NCI-H2227 (cell line): ENCODE results near the gene ABCC1.
"Not testable (repeated sequence)": the region's sequence is repeated elsewhere in the genome, so short reads cannot be mapped to it uniquely, and the experiment has no call there.

Source experiments
- DNase-seq: peaks from one replicate; lab custom pipeline; 2025; ENCODE audit not compliant: unreplicated experiment; lab: John Stamatoyannopoulos, UW

Gene ABCC1

GRCh38 chr16:15966420-15966819 is 17.0 kb downstream of the ABCC1 start:
- no peak for DNase-seq

DNA sequence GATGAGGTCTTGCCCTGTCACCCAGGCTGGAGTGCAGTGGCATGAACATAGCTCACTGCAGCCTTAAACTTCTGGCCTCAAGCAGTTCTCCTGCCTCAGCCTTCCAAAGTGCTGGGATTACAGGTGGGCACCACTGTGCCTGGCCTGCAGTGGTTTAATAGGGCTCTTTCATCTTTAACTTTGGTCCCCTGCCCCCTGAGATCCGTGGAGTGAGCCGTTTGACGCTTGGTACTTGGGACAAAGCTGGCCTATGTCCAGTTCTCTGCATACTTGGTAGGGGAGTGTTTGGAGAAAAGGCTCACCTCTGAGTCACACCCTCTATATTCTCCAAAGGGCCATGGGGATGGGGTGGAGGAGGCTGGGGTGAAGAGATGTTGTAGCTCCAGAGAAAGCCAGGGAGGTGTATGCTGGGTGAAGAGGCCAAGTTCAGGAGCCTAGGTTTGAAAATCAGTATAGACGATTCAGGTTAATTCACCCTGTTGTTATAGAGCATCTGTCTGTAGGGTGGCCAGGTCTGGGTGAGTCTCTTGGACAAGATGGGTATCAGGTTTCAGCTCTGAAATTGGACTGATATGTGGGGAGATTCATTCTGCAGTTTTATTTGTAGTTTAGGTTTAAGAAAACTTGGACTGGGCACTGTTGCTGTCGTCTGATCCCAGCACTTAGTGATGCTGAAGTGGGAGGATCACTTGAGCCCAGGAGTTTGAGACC is 17.6 kb downstream of the ABCC1 start:
- DNase-seq: no peak

DNA sequence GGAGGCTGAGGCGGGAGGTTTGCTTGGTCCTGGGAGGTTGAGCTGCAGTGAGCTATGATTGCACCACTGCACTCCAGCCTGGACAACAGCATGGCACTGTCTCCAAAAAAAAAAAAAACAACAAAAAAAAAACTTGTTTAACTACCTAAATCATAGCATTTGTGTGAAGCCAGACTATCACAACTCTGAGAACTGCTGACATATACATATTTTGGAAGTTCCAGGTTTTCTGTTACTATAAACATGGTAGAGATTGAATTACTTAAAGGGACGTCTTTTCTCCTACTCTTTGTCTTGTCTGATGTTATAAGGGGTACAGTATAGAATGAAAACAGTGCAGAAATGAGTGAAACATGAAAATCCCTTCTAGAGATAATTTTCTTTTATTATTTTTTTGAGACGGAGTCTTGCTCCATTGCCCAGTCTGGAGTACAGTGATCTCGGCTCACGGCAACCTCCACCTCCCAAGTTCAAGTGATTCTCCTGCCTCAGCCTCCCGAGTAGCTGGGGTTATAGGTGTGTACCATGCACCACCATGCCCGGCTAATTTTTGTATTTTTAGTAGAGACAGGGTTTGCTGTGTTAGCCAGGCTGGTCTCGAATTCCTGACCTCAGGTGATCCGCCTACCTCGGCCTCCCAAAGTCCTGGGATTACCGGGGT is 18.4 kb downstream of the ABCC1 start:
- no peak for DNase-seq

GRCh38 chr16:15970202-15970601 is 20.8 kb downstream of the ABCC1 start:
- peak; percentile 38 for DNase-seq

GRCh38 chr16:15970743-15971439 is 21.5 kb downstream of the ABCC1 start:
- no peak for DNase-seq

DNA sequence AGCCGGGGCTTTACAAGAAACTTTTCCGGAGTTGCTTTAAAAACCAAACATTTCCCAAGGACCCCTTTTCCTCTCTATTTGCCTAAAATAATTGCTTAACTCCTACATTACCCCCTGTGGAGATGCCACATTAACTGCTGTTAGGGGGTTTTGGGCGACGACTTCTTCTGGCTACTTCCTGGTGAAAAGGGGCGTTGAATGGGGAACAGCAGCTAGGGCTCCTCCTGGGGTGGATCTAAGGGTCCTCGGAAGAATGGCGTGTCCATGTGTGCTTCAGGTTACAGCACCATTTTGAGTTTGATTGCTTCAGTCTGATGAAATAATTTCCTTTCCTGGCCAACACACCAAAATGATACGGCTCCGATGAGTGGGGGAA is 22.0 kb downstream of the ABCC1 start:
- no peak for DNase-seq

DNA sequence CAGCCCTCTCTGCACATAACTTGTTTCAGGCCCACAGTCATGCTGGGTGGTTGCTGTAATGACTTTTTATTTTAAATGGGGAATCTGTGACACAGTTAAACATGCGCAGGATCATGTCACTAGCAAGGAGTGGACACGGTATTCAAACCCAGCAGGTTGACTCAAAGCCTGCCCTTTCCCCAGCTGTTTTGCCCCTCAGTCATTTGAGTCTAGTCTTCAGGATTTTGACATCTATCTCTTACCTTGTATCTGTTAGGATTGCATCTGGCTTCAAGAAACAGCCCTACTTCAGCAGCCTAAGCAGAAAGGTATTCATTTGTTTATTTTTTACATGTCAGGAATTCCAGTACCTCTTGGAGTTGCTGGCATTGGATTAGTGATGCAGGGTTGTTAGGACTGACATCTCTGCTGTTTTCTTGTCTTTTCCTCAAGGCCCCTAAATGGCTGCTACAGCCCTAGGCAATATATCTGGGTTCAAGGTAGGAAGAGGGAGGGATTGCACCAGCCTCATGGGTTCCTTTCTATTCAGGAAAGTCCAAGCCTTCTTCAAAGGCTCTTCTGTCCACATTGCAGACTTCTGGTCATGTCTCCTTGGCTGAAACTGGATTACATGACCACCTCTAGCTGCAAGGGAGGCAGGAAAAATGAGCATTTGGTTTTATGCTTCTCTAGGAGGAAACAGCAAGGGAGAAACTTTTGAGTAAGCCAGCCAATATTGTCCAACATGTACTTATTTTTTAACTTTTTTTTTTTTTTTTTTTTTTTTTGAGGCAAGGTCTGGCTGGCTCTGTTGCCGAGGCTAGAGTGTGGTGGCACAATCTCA is 22.8 kb downstream of the ABCC1 start:
- DNase-seq: no peak

GRCh38 chr16:15973421-15973820 is 24.0 kb downstream of the ABCC1 start:
- no peak for DNase-seq

DNA sequence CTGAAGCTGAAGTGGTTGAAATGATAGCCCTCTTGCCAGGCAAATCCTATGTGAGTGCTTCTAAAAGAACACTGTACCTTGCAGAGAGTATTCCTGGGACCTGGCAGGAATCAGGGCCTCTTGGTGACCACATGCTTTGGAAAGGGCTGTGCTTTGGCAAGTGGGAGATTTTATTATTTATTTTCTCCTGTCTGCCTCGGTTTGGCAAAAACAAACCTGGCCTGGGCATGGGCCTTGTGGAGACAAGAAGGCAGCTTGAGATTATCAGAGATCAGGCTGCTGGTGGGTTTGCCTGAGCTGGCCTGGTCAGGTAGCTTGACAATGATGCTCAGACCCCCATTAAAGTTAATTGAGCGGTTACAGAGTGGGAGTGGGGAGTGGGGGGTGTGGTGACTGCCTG is 24.6 kb downstream of the ABCC1 start:
- DNase-seq: no peak

- DNase-seq: no peak
Observed at GRCh38 chr16:15975172-15975571, 25.8 kb downstream of the ABCC1 start.

- no peak for DNase-seq
Observed at GRCh38 chr16:15976225-15976812, 26.9 kb downstream of the ABCC1 start.

DNA sequence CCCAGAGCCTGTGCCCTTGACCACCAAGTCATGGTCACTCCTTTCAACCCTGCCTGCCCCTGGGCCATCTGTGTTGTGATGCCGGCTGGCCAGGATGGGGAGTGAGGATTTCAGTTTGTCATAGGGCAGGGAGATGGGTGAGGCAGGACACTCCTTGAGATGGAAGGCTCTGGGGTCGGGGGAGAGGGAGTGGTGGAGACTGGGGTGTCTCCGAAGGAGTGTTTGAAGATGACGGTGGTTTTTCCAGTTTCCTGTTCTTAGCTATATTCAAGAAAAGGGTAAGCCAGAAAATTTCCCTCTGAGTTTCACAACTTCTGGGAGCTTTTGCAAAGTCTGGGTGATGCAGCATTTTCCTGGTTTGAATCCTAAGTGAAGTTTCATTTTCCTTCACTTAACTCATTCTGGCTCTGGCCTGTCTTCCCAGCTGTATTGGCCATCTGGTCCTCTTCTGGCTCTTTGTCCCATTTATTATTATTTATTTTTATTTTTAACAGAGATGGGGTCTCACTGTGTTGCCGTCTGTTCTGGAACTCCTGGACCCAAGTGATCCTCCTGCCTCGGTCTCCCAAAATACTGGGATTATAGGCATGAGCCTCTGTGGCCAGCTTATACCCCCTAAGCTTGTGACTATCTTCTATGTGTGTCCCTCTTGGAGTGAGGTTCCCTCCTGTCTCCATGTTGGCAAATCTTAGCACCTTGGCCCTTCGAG is 27.7 kb downstream of the ABCC1 start:
- no peak for DNase-seq

DNA sequence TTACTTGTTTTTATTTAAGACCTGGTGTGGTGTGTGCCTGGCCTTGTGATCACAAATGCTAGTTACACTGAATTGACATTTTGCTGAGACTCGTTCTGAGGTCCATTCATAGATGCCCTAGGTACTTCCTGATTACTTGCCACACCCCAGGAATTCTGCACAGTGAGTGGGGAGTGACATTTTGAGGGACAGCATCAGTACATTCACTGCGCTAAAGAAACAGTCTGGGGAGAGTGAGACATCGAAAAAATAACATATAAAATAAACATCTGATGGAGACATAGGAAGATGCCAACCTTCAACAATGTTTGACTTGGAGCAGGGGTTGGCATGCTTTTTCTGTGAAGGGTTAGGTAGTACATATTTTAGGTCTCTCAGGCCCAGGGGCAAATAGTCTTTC is 30.4 kb downstream of the ABCC1 start:
- DNase-seq: no peak

- no peak for DNase-seq
Observed at GRCh38 chr16:15980329-15980728, 30.9 kb downstream of the ABCC1 start.

- DNase-seq: no peak
Observed at GRCh38 chr16:15981382-15981781, 32.0 kb downstream of the ABCC1 start.

GRCh38 chr16:15982194-15982915 is 32.9 kb downstream of the ABCC1 start:
- not testable (repeated sequence) for DNase-seq

- DNase-seq: peak; percentile 78
Observed at GRCh38 chr16:15983898-15984297, 34.5 kb downstream of the ABCC1 start.

DNA sequence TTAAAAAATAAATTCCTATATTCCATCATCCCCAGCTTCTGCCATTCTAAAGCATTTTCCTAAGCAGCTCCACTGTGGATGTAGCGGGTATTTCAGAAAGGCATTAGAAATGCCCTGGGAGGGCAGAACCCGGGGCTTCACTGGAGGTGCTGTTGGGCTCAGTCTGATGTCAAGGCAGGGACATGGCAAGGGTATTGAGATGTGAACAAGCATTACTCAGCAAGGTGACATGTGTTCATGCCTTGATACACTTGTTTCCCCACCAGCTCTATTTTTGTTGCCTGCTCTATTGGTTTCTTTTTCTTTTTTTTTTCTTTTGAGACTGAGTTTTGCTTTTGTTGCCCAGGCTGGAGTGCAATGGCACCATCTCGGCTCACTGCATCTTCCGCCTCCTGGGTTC is 35.7 kb downstream of the ABCC1 start:
- DNase-seq: no peak

GRCh38 chr16:15986261-15986660 is 36.8 kb downstream of the ABCC1 start:
- no peak for DNase-seq
